A549 (cell line): Measurements from ENCODE around the gene NTRK2.

Experiments used
- CTCF ChIP-seq: fragments of >200 bp; sonication (Bioruptor Twin); formaldehyde crosslinking; IDR thresholded peaks from 3 replicates; pipeline ENCODE4 v1.5.1; 2016
- ELK1 ChIP-seq: fragments of 150-350 bp; IDR thresholded peaks from 2 replicates; pipeline ENCODE4 v1.6.1; 2014; ENCODE audit warnings: low read depth, mild to moderate bottlenecking, low read length
- MAX ChIP-seq: IDR thresholded peaks from 2 replicates; pipeline ENCODE4 v1.6.1; 2012
- NFE2L2 ChIP-seq: fragments of 150-350 bp; conservative IDR thresholded peaks from 2 replicates; pipeline ENCODE4 v1.6.1; 2014; ENCODE audit warnings: low read length
- POLR2A ChIP-seq: IDR thresholded peaks from 2 replicates; pipeline ENCODE4 v1.6.1; 2012; ENCODE audit warnings: mild to moderate bottlenecking, low read length
- RCOR1 ChIP-seq: fragments of 150-350 bp; IDR thresholded peaks from 2 replicates; pipeline ENCODE4 v1.6.1; 2014; ENCODE audit warnings: antibody characterized with exemption, low read length, low read depth
- SMC3 ChIP-seq: fragments of >200 bp; sonication (Bioruptor Twin); formaldehyde crosslinking; IDR thresholded peaks from 3 replicates; pipeline ENCODE4 v1.6.1; 2018; ENCODE audit warnings: inconsistent platforms

- TF ChIP-seq CTCF: no peak
- TF ChIP-seq POLR2A: no peak
- TF ChIP-seq MAX: no peak
- TF ChIP-seq SMC3: no peak
- TF ChIP-seq ELK1: no peak
- no peak for TF ChIP-seq RCOR1
- TF ChIP-seq NFE2L2: no peak
These were observed 338.7 kb downstream of the NTRK2 start for GRCh38 chr9:85008215-85008614.
